GM12872 (cell line): Measurements from ENCODE around the gene ZNF497.

ENCODE experiments used
- TF ChIP-seq, protein P1 (sequence below): IDR thresholded peaks from 3 replicates; pipeline ENCODE4 v1.5.1; 2011; ENCODE audit warnings: low read depth, mild to moderate bottlenecking, low read length, moderate library complexity; ENCODE audit not compliant: insufficient read depth

ZNF497 gene

DNA sequence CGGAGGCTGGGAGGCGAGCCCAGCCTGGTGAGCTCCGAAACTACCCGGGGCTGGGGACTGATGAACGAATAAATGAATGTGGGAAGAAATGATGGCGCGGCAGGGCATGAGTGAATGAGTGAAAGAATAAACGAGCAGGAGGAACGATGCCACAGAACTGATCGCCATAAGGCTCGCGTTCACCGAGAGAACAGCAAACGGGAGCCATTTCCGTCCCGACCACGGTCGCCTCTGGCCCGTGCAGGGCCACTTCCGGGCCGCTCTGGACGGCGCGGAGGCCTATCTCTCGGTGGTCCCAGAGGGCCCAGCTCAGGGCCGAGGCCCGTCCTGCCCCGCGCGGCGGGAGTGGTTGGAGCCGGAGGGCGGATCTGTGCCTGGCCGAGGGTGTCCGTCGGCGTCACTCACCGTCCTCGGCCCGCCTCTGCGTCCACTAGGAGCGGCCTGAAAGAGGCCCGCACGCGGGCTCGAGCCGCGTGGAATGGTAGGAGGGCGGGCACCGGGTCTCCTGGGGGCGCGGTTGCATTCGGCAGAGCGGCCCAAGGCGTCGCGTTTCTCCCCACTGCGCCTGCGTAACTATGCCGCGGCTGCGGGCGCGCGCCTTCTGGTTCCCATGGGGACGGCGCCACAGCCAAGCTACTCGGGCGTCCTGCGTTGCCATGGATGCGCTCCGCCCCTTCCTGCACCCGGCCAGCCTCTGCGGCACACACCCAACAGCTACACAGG lies at the start of gene ZNF497:
ZNF497 (minus strand) TSS at position 480 of the 723 bp plus-strand sequence. CDS start 5,116 bp downstream, outside the sequence.
- TF ChIP-seq, protein P1, sequence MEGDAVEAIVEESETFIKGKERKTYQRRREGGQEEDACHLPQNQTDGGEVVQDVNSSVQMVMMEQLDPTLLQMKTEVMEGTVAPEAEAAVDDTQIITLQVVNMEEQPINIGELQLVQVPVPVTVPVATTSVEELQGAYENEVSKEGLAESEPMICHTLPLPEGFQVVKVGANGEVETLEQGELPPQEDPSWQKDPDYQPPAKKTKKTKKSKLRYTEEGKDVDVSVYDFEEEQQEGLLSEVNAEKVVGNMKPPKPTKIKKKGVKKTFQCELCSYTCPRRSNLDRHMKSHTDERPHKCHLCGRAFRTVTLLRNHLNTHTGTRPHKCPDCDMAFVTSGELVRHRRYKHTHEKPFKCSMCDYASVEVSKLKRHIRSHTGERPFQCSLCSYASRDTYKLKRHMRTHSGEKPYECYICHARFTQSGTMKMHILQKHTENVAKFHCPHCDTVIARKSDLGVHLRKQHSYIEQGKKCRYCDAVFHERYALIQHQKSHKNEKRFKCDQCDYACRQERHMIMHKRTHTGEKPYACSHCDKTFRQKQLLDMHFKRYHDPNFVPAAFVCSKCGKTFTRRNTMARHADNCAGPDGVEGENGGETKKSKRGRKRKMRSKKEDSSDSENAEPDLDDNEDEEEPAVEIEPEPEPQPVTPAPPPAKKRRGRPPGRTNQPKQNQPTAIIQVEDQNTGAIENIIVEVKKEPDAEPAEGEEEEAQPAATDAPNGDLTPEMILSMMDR: no peak

GRCh38 chr19:58409010-58409790 lies 46.6 kb upstream of the ZNF497 start:
- TF ChIP-seq, protein P1: no peak

GRCh38 chr19:58408152-58409009 lies 45.8 kb upstream of the ZNF497 start, which contains the start of gene ZNF584:
ZNF584 (plus strand) TSS chr19:58408649; CDS start chr19:58409148, 499 bp downstream.
- TF ChIP-seq, protein P1: peak; percentile 31; the same call in 1 of the 3 replicates

- TF ChIP-seq, protein P1: no peak
These were observed 45.2 kb upstream of the ZNF497 start for GRCh38 chr19:58407658-58408151.

- TF ChIP-seq, protein P1: peak; percentile 34; the same call in 1 of the 3 replicates
These were observed 44.5 kb upstream of the ZNF497 start for GRCh38 chr19:58406818-58407657.

GRCh38 chr19:58401840-58402421 lies 39.4 kb upstream of the ZNF497 start:
- TF ChIP-seq, protein P1: no peak
